PC-9 (cell line): ENCODE measurements around the gene FBXO38. TPM values are rescaled to one million over a fixed set of nuclear protein-coding genes. Genes with fewer than 3 reads are reported as not detected.
A peak's percentile ranks its signal among the peaks of the same experiment; 100 is the strongest.

Source experiments
- BruUV-seq: library from RNA; stranded (reverse); fragments of 400-500 nt; replicated peaks from 2 replicates; lab custom pipeline; 2021; lab: Mats Ljungman, UMichigan
- CTCF ChIA-PET: fragments of 300-600 bp; sonication (Branson Sonifier 250); formaldehyde crosslinking; loops from one replicate; lab custom pipeline; 2022; ENCODE audit warnings: antibody characterized with exemption; lab: Charles Lee
- POLR2A ChIA-PET: fragments of 300-600 bp; sonication (Branson Sonifier 250); formaldehyde crosslinking; loops from one replicate; lab custom pipeline; 2022; ENCODE audit warnings: antibody characterized with exemption; ENCODE audit not compliant: unreplicated experiment; lab: Charles Lee
- DNase-seq, 2 experiments: peaks; one replicate each; pipeline versions ENCODE4 v3.0.0 to v3.0.0-alpha.2; 2015 to 2022; ENCODE audit warnings: mixed read lengths in 1 of 2
- H2AFZ ChIP-seq: fragments of 200-600 bp; sonication (generic); 2 replicates; pipeline ENCODE4 v1.8.1; 2017; ENCODE audit warnings: antibody characterized with exemption
- H3F3A ChIP-seq: fragments of 200-600 bp; sonication (generic); 2 replicates; pipeline ENCODE4 v1.8.1; 2017; ENCODE audit warnings: antibody characterized with exemption, mild to moderate bottlenecking, low read depth; ENCODE audit not compliant: insufficient read depth
- H3K27ac ChIP-seq: fragments of 200-600 bp; sonication (generic); 2 replicates; pipeline ENCODE4 v1.6.1; 2016; ENCODE audit warnings: mixed run types
- H3K27me3 ChIP-seq: fragments of 200-600 bp; sonication (generic); 2 replicates; pipeline ENCODE4 v1.6.1; 2016; ENCODE audit warnings: low read depth, mixed run types; ENCODE audit not compliant: insufficient read depth
- H3K36me3 ChIP-seq: fragments of 200-600 bp; sonication (generic); 2 replicates; pipeline ENCODE4 v1.6.1; 2016; ENCODE audit warnings: low read depth, mixed run types
- H3K4me1 ChIP-seq: fragments of 200-600 bp; sonication (generic); replicated peaks from 2 replicates; pipeline ENCODE4 v1.6.1; 2016; ENCODE audit warnings: mixed run types; ENCODE audit not compliant: insufficient read depth
- H3K4me2 ChIP-seq: fragments of 200-600 bp; sonication (generic); 2 replicates; pipeline ENCODE4 v1.6.1; 2017; ENCODE audit warnings: mixed run types
- H3K4me3 ChIP-seq: fragments of 200-600 bp; sonication (generic); 2 replicates; pipeline ENCODE4 v1.6.1; 2016; ENCODE audit warnings: mixed run types
- H3K79me2 ChIP-seq: fragments of 200-600 bp; sonication (generic); 2 replicates; pipeline ENCODE4 v1.6.1; 2017; ENCODE audit warnings: low read depth, mixed run types
- H3K9me2 ChIP-seq: fragments of 200-600 bp; sonication (generic); 2 replicates; pipeline ENCODE4 v1.8.1; 2017; ENCODE audit warnings: mild to moderate bottlenecking; ENCODE audit not compliant: insufficient read depth
- H3K9me3 ChIP-seq: fragments of 200-600 bp; sonication (generic); 2 replicates; pipeline ENCODE4 v1.8.1; 2016; ENCODE audit warnings: low read depth; ENCODE audit not compliant: insufficient read depth
- H4K20me1 ChIP-seq: fragments of 200-600 bp; sonication (generic); 2 replicates; pipeline ENCODE4 v1.8.1; 2017; ENCODE audit not compliant: insufficient read depth
- CTCF ChIP-seq: fragments of 200-600 bp; sonication (generic); conservative IDR thresholded peaks from 2 replicates; pipeline ENCODE4 v1.6.1; 2017; ENCODE audit warnings: mixed run types, antibody characterized with exemption, mild to moderate bottlenecking, moderate library complexity
- EZH2 ChIP-seq: fragments of 200-600 bp; sonication (generic); IDR thresholded peaks from 2 replicates; pipeline ENCODE4 v1.8.0; 2017; ENCODE audit warnings: antibody characterized with exemption, low read depth
- intact Hi-C: fragments of 100-400 bp; cut with micrococcal nuclease; formaldehyde crosslinking; loops from one replicate; pipeline ENCODE4 v1.10.0; 2022; ENCODE audit not compliant: unreplicated experiment
- total RNA-seq: library from RNA; stranded (reverse); gene quantifications from 2 replicates; pipeline ENCODE4 v1.2.3, GENCODE V29; 2021

The FBXO38 gene
- total RNA-seq, 1 experiment from 2014 or later = 49.8 TPM

- H3K27ac ChIP-seq = no peak overlapping the region
Measured at GRCh38 chr5:148372893-148373292, 10.9 kb upstream of the FBXO38 start.

GRCh38 chr5:148374690-148375360 lies 8.9 kb upstream of the FBXO38 start:
- no peaks in the 10 kb centered on the region for H3F3A ChIP-seq
- no peaks in the 10 kb centered on the region for H4K20me1 ChIP-seq
- TF ChIP-seq CTCF (peak; percentile 84), EZH2 (no peak)
- POLR2A ChIA-PET = interaction anchor here (0.6 kb wide), 1 partner anchor 188 kb away, joined by 4 read pairs; no protein-coding TSS in a partner anchor
- DNase-seq = peak; percentile 36 to 48
- no TSS peak for BruUV-seq
- no peak overlapping the region for H3K4me2 ChIP-seq
- H3K79me2 ChIP-seq = no peaks in the 10 kb centered on the region
- no peak overlapping the region for H2AFZ ChIP-seq
- H3K9me3 ChIP-seq = no peaks in the 10 kb centered on the region
- no peak overlapping the region for H3K27ac ChIP-seq
- H3K9me2 ChIP-seq = no peaks in the 10 kb centered on the region
- intact Hi-C loops = loop anchor here (1.0 to 10.0 kb wide), 4 partner anchors 85 to 518 kb away; no protein-coding TSS in a partner anchor
- H3K36me3 ChIP-seq = no peaks in the 10 kb centered on the region
- H3K27me3 ChIP-seq = no peaks in the 10 kb centered on the region
- H3K4me1 ChIP-seq = no peaks in the 10 kb centered on the region
- H3K4me3 ChIP-seq = no peak overlapping the region
- CTCF ChIA-PET = interaction anchor here (1.1 to 1.2 kb wide), 2 partner anchors 60 to 356 kb away, joined by 3 to 5 read pairs; no protein-coding TSS in a partner anchor

More at GRCh38 chr5:148372893-148373292, 10.9 kb upstream of the FBXO38 start:
- BruUV-seq = no TSS peak
- no peaks in the 10 kb centered on the region for H3K4me1 ChIP-seq
- no peak overlapping the region for H2AFZ ChIP-seq
- H3K4me3 ChIP-seq = no peak overlapping the region
- H3K79me2 ChIP-seq = no peaks in the 10 kb centered on the region
- H4K20me1 ChIP-seq = no peaks in the 10 kb centered on the region
- H3K9me3 ChIP-seq = no peaks in the 10 kb centered on the region
- H3F3A ChIP-seq = no peaks in the 10 kb centered on the region
- no peaks in the 10 kb centered on the region for H3K36me3 ChIP-seq
- POLR2A ChIA-PET = interaction anchor here (0.8 kb wide), 1 partner anchor 173 kb away, joined by 9 read pairs; no protein-coding TSS in a partner anchor
- TF ChIP-seq CTCF (no peak), EZH2 (no peak)
- intact Hi-C loops = loop anchor here (10.0 kb wide), 1 partner anchor 352 kb away; no protein-coding TSS in a partner anchor
- CTCF ChIA-PET = no interaction called here
- DNase-seq = no peak
- no peaks in the 10 kb centered on the region for H3K27me3 ChIP-seq
- H3K9me2 ChIP-seq = no peaks in the 10 kb centered on the region
- H3K4me2 ChIP-seq = no peak overlapping the region

- CTCF ChIA-PET = no interaction called here
- no peak overlapping the region for H3K27ac ChIP-seq
- H3K79me2 ChIP-seq = no peaks in the 10 kb centered on the region
- DNase-seq = no peak
- no peaks in the 10 kb centered on the region for H3K4me1 ChIP-seq
- H3K27me3 ChIP-seq = no peaks in the 10 kb centered on the region
- no peak overlapping the region for H3K4me3 ChIP-seq
- no TSS peak for BruUV-seq
- TF ChIP-seq CTCF (no peak), EZH2 (no peak)
- no peaks in the 10 kb centered on the region for H3K9me2 ChIP-seq
- intact Hi-C loops = loop anchor here (10.0 kb wide), 1 partner anchor 349 kb away; no protein-coding TSS in a partner anchor
- no peaks in the 10 kb centered on the region for H4K20me1 ChIP-seq
- POLR2A ChIA-PET = no interaction called here
- H3F3A ChIP-seq = no peaks in the 10 kb centered on the region
- H2AFZ ChIP-seq = no peak overlapping the region
- no peaks in the 10 kb centered on the region for H3K9me3 ChIP-seq
- no peak overlapping the region for H3K4me2 ChIP-seq
- H3K36me3 ChIP-seq = no peaks in the 10 kb centered on the region
Measured at GRCh38 chr5:148376198-148376597, 7.6 kb upstream of the FBXO38 start.
